GM23248 (cell line): ENCODE results near the gene TLR9. TPM values are rescaled to one million over a fixed set of nuclear protein-coding genes. Genes with fewer than 3 reads are reported as not detected.
A peak's percentile ranks its signal among the peaks of the same experiment; 100 is the strongest.
"Not testable (repeated sequence)": the region's sequence is repeated elsewhere in the genome, so short reads cannot be mapped to it uniquely, and the experiment has no call there.

Experiments
- DNase-seq: peaks from one replicate; pipeline ENCODE4 v3.0.0-alpha.2; 2015
- H2AFZ ChIP-seq: fragments of 200-600 bp; sonication (generic); 2 replicates; pipeline ENCODE4 v1.6.1; 2016; ENCODE audit warnings: antibody characterized with exemption
- H3F3A ChIP-seq: fragments of 200-600 bp; sonication (generic); 2 replicates; pipeline ENCODE4 v1.6.1; 2016; ENCODE audit warnings: mild to moderate bottlenecking, antibody characterized with exemption, mixed run types; ENCODE audit not compliant: insufficient read depth
- H3K27ac ChIP-seq: fragments of 200-600 bp; sonication (generic); 2 replicates; pipeline ENCODE4 v1.5.1; 2016; ENCODE audit warnings: mild to moderate bottlenecking
- H3K27me3 ChIP-seq: fragments of 200-600 bp; sonication (generic); replicated peaks from 2 replicates; pipeline ENCODE4 v1.6.1; 2016; ENCODE audit warnings: mild to moderate bottlenecking; ENCODE audit not compliant: insufficient read depth
- H3K36me3 ChIP-seq: fragments of 200-600 bp; sonication (generic); 2 replicates; pipeline ENCODE4 v1.6.1; 2016; ENCODE audit warnings: low read depth, mild to moderate bottlenecking
- H3K4me1 ChIP-seq: fragments of 200-600 bp; sonication (generic); 2 replicates; pipeline ENCODE4 v1.6.1; 2016; ENCODE audit warnings: mild to moderate bottlenecking; ENCODE audit not compliant: insufficient read depth
- H3K4me2 ChIP-seq: fragments of 200-600 bp; sonication (generic); one replicate; pipeline ENCODE4 v1.6.1; 2016; ENCODE audit warnings: mild to moderate bottlenecking; ENCODE audit not compliant: unreplicated experiment
- H3K4me3 ChIP-seq: fragments of 200-600 bp; sonication (generic); 2 replicates; pipeline ENCODE4 v1.5.1; 2016; ENCODE audit warnings: mild to moderate bottlenecking
- H3K79me2 ChIP-seq: fragments of 200-600 bp; sonication (generic); 2 replicates; pipeline ENCODE4 v1.6.1; 2016; ENCODE audit warnings: mild to moderate bottlenecking; ENCODE audit not compliant: insufficient read depth
- H3K9ac ChIP-seq: fragments of 200-600 bp; sonication (generic); 2 replicates; pipeline ENCODE4 v1.6.1; 2016; ENCODE audit warnings: mild to moderate bottlenecking
- H3K9me2 ChIP-seq: fragments of 200-600 bp; sonication (generic); 2 replicates; pipeline ENCODE4 v1.6.1; 2016; ENCODE audit warnings: mixed run types, mild to moderate bottlenecking, moderate library complexity; ENCODE audit not compliant: insufficient read depth
- H3K9me3 ChIP-seq: fragments of 200-600 bp; sonication (generic); one replicate; pipeline ENCODE4 v1.6.1; 2017; ENCODE audit warnings: low read depth
- H4K20me1 ChIP-seq: fragments of 200-600 bp; sonication (generic); 2 replicates; pipeline ENCODE4 v1.6.0; 2016; ENCODE audit not compliant: insufficient read depth
- EZH2 ChIP-seq: fragments of 200-600 bp; sonication (generic); IDR thresholded peaks from 2 replicates; pipeline ENCODE4 v1.6.1; 2018; ENCODE audit warnings: antibody characterized with exemption, mild to moderate bottlenecking; ENCODE audit not compliant: insufficient read depth, poor library complexity, severe bottlenecking
- EZH2phosphoT487 ChIP-seq: fragments of 200-600 bp; sonication (generic); IDR thresholded peaks from 2 replicates; pipeline ENCODE4 v1.6.1; 2018; ENCODE audit warnings: antibody characterized with exemption, moderate library complexity, mild to moderate bottlenecking, low read depth; ENCODE audit not compliant: insufficient read depth
- WGBS, 2 experiments: methylation state at CpG; one replicate each; pipeline ENCODE4 v1.1.6; 2015 to 2017; ENCODE audit warnings: low lambda C conversion rate in 2 of 2, low coverage in 1 of 2; ENCODE audit errors: missing lambda C conversion rate in 2 of 2; 5-methylcytosine and 5-hydroxymethylcytosine counted together
- in situ Hi-C: fragments of 300-500 bp; cut with MboI; formaldehyde crosslinking; loops from 2 replicates; pipeline ENCODE4 v1.15.0; 2020
- polyA plus RNA-seq: library from polyadenylated mRNA; unstranded; fragments of >200 nt; fragmentation: Nextera tagmentation; extraction: Ambion mirVana; gene quantifications from 2 replicates; pipeline ENCODE4 v1.2.1, GENCODE V29; 2016
- total RNA-seq: library from RNA; depleted of rRNA; stranded (reverse); fragments of >200 nt; shearing (Covaris generic); gene quantifications from 2 replicates; pipeline ENCODE4 v1.2.3, GENCODE V29; 2014

Gene TLR9
- total and polyA plus RNA-seq, 2 experiments from 2014 or later: not detected

- no peaks in the 10 kb centered on the region for H3K27me3 ChIP-seq
- H3K79me2 ChIP-seq: no peaks in the 10 kb centered on the region
- no peak overlapping the region for H2AFZ ChIP-seq
- WGBS, 2 experiments: 47 to 49% methylated on average over 4 of the region's 4 CpGs
- H3F3A ChIP-seq: 0 out of 2 replicates have a peak, but pooled peaks cover 7% of the 10 kb centered on the region
- no peak overlapping the region for H3K4me3 ChIP-seq
- H3K4me2 ChIP-seq: no peak overlapping the region
- in situ Hi-C loops: no loop called here
- TF ChIP-seq EZH2phosphoT487 (no peak), EZH2 (no peak)
- no peaks in the 10 kb centered on the region for H3K4me1 ChIP-seq
- no peak overlapping the region for H3K27ac ChIP-seq
- DNase-seq: peak; percentile 83
- H3K36me3 ChIP-seq: no peaks in the 10 kb centered on the region
- H3K9me3 ChIP-seq: no peaks in the 10 kb centered on the region
- no peaks in the 10 kb centered on the region for H3K9me2 ChIP-seq
- no peaks in the 10 kb centered on the region for H4K20me1 ChIP-seq
- no peak overlapping the region for H3K9ac ChIP-seq
These were observed 43.9 kb downstream of the TLR9 start for GRCh38 chr3:52181543-52181942.

- no peaks in the 10 kb centered on the region for H3K9me3 ChIP-seq
- TF ChIP-seq EZH2phosphoT487: no peak
- no peak for TF ChIP-seq EZH2
- H3K27me3 ChIP-seq: no peaks in the 10 kb centered on the region
- H3K36me3 ChIP-seq: no peaks in the 10 kb centered on the region
- no peak overlapping the region for H3K27ac ChIP-seq
- no peaks in the 10 kb centered on the region; the same call in 1 of the 2 replicates for H3K4me1 ChIP-seq
- DNase-seq: no peak
- H3K9ac ChIP-seq: no peak overlapping the region
- no peak overlapping the region for H3K4me3 ChIP-seq
- no peaks in the 10 kb centered on the region for H4K20me1 ChIP-seq
- 45 to 70% methylated on average over 1 of the region's 1 CpG for whole genome bisulfite sequencing, 2 experiments
- H3K79me2 ChIP-seq: no peaks in the 10 kb centered on the region
- H3K4me2 ChIP-seq: no peak overlapping the region
- no peaks in the 10 kb centered on the region for H3K9me2 ChIP-seq
- 0 out of 2 replicates have a peak, but pooled peaks cover 7% of the 10 kb centered on the region for H3F3A ChIP-seq
- no peak overlapping the region for H2AFZ ChIP-seq
- in situ Hi-C loops: no loop called here
These were observed 46.9 kb downstream of the TLR9 start for GRCh38 chr3:52178537-52178936.

- H3F3A ChIP-seq, H3K36me3 ChIP-seq, H3K4me3 ChIP-seq, DNase-seq, H3K27me3 ChIP-seq, H2AFZ ChIP-seq, H3K9me2 ChIP-seq, in situ Hi-C loops, H4K20me1 ChIP-seq, H3K79me2 ChIP-seq, H3K4me2 ChIP-seq, H3K4me1 ChIP-seq, H3K27ac ChIP-seq, H3K9me3 ChIP-seq, H3K9ac ChIP-seq: not testable (repeated sequence)
- WGBS, 2 experiments: 85 to 94% methylated on average over 4 of the region's 4 CpGs
These were observed 47.3 kb downstream of the TLR9 start for GRCh38 chr3:52178126-52178525.

GRCh38 chr3:52177701-52178042 is 47.8 kb downstream of the TLR9 start:
- in situ Hi-C loops: no loop called here
- Histone ChIP-seq H3K27ac (no peak overlapping the region), H4K20me1 (no peaks in the 10 kb centered on the region), H3K4me2 (no peak overlapping the region), H3K4me3 (no peak overlapping the region), H3F3A (0 out of 2 replicates have a peak, but pooled peaks cover 7% of the 10 kb centered on the region), H3K9me3 (no peaks in the 10 kb centered on the region), H3K79me2 (no peaks in the 10 kb centered on the region), H3K9ac (no peak overlapping the region), H3K4me1 (no peaks in the 10 kb centered on the region; the same call in 1 of the 2 replicates), H2AFZ (no peak overlapping the region), H3K9me2 (no peaks in the 10 kb centered on the region), H3K27me3 (no peaks in the 10 kb centered on the region), H3K36me3 (no peaks in the 10 kb centered on the region)
- 76 to 83% methylated on average over 5 of the region's 5 CpGs for WGBS, 2 experiments
- no peak for DNase-seq
- TF ChIP-seq EZH2phosphoT487 (no peak), EZH2 (no peak)

- Histone ChIP-seq H3K36me3 (no peaks in the 10 kb centered on the region), H3F3A (0 out of 2 replicates have a peak, but pooled peaks cover 7% of the 10 kb centered on the region), H3K4me2 (no peak overlapping the region), H3K4me3 (no peak overlapping the region), H2AFZ (no peak overlapping the region), H3K4me1 (no peaks in the 10 kb centered on the region; the same call in 1 of the 2 replicates), H4K20me1 (no peaks in the 10 kb centered on the region), H3K9me3 (no peaks in the 10 kb centered on the region), H3K27ac (no peak overlapping the region), H3K79me2 (no peaks in the 10 kb centered on the region), H3K27me3 (no peaks in the 10 kb centered on the region), H3K9ac (no peak overlapping the region), H3K9me2 (no peaks in the 10 kb centered on the region)
- in situ Hi-C loops: no loop called here
- no peak for TF ChIP-seq EZH2phosphoT487
- no peak for TF ChIP-seq EZH2
- 85 to 87% methylated on average over 15 of the region's 15 CpGs for WGBS, 2 experiments
- DNase-seq: no peak
These were observed 48.3 kb downstream of the TLR9 start for GRCh38 chr3:52176951-52177700.
